Activated T-helper 1 cell treated with anti-CD3 and anti-CD28 coated beads, Interleukin-2, amount 50 U/mL, for 16 hours (primary cell): Measurements from ENCODE around the gene SPNS1.
"Not testable (repeated sequence)": the region's sequence is repeated elsewhere in the genome, so short reads cannot be mapped to it uniquely, and the experiment has no call there.

Experiments
- DNase-seq, 2 donors: peaks; one replicate each; pipeline ENCODE4 v3.0.0-alpha.2; 2020; ENCODE audit warnings: low read depth in 1 of 2, low spot score in 1 of 2

Gene SPNS1

DNA sequence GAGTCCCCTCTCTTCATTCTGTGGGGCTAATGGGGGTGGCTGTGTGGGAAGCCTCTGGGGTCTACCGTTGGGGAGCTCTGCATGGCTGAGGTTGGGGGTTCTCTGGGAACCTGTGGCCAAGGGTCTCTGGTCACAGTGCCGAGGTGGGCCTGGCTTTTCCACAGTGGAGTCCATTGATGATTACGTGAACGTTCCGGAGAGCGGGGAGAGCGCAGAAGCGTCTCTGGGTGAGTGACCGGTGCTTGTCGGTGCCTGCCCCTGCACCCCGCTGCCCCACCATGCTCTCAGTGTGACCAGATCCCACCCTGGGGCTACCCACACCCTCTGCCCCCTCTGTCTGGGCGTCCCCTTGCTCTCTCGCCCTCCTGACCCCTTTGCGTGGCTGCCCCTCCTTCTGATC is 14.8 kb downstream of the SPNS1 start:
- no peak for DNase-seq

DNA sequence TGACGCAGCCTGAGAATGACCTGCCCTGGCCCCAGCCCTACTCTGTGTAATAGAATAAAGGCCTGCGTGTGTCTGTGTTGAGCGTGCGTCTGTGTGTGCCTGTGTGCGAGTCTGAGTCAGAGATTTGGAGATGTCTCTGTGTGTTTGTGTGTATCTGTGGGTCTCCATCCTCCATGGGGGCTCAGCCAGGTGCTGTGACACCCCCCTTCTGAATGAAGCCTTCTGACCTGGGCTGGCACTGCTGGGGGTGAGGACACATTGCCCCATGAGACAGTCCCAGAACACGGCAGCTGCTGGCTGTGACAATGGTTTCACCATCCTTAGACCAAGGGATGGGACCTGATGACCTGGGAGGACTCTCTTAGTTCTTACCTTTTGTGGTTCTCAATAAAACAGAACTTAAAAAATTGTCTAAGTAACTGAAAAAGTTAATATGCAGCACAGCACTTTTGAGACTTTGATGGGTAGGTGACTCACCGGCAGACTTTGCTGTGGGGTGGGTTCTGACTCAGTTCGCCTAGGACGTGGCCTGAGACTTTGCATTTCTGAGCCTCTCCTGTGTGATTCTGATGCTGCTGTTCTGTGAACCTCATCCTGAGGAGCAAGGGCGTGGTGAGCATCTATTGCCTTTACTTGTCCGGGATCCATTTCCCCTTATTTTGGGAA is 15.9 kb downstream of the SPNS1 start:
- peak in 1 of 2 donors; percentile 53 for DNase-seq

DNA sequence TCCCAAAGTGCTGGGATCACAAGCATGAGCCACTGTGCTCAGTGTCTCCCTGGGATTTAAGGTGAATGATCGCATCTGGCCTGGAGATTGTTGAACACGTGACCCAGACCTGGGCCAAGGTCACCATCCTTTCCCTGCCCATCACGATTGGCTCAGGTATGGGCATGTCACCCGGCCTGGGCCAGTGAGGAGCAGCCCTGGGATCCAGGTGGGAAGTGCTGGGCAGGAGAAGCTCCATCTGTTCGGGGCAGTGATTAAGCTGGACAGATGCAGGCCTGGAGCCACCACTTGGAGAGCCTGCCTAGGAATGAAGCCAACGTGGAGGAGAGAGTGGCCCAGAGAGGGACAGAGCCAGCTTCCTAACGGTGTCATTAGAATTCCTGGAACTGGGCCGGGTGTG is 17.1 kb downstream of the SPNS1 start:
- DNase-seq = no peak

DNA sequence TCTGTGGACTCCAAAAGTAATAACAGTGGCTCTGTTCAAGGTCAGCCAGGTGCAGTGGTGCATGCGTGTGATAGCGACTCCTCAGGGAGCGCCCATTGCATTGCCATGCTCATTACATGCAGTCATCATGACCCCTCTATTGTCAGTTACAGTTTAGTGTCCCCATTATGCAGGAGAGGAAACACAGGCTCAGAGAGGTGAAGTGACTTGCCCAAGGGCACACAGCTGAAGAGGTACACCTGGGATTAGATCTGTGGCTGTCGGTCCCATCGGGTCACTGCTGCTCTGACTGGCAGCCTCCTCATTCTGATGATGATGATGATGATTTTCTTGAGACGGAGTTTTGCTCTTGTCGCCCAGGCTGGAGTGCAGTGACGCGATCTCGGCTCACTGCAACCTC is 17.9 kb downstream of the SPNS1 start:
- no peak for DNase-seq

DNA sequence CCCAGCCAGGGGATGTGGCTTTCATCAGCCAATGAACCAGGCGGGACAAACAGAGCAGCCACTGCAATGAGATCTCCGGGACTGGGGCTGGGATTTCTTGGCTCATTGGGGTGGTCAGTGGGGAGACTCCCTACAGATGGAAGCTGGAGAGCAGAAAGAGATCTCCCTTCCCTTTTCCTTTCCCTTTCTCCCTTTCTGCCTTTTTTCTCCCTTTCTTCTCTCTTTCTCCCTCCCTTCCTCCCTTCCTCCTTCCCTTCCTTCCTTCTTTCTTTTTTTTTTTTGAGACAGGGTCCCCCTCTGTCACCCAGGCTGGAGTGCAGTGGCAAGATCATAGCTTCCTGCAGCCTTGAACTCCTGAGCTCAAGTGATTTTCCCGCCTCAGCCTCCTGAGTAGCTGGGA is 24.3 kb downstream of the SPNS1 start:
- no peak for DNase-seq

DNA sequence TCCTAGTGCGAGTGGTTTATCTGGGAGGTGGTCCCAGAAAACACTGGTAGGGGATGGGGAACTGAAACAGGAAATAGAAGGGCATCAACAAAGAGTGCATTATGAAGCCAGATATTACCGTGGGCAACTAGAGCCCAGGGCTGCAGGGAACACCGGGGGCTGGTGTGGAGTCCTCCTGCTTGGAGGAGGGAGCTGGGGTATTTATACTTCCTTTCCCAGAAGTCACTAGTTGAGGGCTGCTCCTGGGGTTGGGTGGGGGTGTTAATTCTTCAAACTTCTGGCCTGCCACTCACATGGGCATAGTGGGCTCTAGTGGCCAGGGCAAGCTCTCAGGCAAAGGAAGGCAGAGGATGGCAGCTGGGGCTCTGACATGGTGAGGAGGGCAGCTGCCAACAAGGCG is 25.0 kb downstream of the SPNS1 start:
- DNase-seq = no peak

DNA sequence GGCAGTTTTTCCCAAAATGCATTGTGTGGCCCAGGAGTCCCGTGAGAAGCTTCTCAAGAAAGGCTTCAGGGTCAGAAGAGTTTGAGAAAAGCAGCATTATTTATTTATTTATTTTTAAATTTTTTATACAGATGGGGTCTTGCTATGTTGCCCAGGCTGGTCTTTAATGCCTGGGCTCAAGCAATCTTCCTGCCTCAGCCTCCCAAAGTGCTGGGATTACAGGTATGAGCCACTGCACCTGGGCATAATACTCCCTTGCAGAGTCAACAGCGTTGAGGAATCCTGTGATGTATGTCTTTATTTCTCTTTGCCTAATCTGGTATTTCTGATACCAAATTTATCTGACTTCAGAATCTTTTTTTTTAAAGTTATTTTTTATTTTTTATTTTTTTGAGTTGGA is 25.4 kb downstream of the SPNS1 start:
- no peak for DNase-seq

DNA sequence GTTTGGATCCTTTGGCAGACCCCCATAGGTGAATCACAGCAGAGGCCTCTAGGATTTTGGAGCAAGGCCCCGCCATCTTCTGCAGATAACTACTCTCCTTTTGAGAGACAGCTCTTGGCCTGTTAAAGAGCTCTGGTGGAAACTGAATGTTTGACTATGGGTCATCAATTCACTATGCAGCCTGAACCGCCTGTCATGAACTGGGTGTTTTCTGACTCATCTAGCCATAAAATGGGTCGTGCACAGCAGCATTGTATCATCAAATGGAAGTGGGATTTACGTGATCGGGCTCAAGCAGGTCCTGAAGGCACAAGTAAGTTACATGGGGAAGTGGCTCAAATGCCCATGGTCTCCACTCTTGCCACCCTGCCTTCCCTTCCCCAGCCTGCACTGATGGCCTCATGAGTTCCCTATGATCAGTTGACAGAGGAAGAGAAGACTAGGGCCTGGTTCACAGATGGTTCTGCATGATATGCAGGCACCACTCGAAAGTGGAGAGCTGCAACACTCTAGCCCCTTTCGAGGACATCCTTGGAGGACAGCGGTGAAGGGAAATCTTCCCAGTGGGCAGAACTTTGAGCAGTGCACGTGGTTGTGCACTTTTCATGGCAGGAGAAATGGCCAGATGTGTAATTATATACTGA is 30.0 kb downstream of the SPNS1 start:
- DNase-seq = not testable (repeated sequence)

DNA sequence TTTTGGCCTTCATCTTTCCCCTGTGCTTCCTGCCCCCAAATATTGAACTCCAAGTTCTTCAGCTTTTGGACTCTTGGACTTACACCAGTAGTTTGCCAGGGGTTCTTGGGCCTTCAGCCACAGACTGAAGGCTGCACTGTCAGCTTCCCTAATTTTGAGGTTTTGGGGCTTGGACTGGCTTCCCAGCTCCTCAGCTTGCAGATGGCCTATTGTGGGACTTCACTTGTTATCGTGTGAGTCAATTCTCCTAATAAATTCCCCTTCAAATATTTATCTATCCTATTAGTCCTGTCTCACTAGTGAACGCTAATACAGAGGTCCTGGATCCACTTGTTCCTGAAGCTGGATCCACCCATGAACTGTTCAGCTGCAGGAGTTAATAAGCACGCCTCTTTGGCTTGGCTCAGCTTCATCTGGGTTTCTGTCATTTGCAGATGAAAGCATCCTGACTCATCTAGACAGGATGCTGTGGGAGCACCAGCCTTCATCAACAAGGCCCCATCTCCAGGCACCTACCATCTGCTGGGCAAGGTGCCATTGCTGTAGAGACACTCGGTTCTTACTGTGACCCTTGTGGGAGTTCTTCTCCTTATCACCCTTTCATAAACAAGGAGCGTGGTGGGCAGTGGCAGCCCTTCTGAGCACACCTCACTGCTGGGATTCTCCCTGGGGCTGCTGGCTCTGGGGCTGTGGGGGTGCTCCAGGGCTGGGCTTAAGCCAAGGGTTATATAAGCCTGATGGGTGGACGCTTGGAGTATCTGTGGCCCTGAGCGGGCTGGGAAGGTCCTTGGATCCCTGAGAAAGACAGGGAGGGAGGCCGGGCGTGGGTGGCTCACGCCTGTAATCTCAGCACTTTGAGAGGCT is 33.4 kb downstream of the SPNS1 start:
- peak; percentile 50 to 55 for DNase-seq

DNA sequence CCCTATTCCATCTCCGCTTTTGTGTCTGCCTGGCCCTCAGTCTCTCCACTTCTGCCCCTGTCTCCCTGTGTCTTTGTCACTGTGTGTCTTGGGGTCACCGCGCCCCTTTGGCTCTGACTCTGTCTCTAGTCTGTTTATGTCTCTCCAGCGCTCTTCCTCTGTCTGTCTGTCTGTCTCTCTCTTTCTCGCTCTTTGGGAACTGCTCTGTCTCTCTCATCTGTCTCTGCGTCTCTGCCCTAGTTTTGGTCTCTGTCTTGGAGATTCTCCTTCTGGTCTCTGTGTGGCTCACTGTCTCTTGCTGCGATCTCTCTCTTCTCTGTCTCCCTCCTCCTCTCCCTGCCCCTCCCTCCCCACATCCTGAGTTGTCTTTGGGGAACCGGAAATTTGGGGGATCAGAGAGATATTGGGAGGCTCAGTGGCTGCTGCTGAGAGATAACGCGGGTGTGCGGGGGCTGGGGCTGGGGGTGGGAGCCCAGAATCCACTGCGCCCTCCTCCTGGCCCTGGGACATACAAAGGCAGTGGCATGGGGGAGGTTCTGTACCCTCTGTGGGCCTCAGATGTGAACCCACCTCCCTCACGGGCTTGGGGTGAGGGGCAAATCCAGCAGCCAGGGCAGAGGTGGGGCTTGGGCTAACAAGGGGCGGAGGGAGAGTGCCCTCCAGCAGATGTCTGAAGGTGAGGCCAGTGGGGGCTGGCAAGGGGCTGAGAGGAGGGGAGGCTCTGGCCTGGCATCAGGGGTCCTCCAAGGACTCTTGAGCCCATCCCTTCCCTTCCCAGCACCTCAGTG is 34.7 kb downstream of the SPNS1 start:
- no peak for DNase-seq

DNA sequence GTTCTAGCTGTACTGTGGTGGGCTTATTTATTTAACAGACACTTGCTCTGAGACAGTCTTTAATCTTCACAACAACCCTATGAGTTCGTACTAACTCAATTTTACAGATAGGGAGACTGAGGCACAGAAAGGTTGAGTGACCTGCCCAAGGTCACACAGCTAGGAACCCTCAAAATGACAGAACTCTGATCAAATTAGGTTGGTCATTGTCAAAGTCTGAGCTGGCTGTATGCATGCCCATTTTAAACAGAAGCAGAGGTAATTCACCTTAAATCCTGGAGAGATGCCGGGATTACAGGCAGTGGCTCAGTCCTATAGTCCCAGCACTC is 35.2 kb downstream of the SPNS1 start:
- no peak for DNase-seq

DNA sequence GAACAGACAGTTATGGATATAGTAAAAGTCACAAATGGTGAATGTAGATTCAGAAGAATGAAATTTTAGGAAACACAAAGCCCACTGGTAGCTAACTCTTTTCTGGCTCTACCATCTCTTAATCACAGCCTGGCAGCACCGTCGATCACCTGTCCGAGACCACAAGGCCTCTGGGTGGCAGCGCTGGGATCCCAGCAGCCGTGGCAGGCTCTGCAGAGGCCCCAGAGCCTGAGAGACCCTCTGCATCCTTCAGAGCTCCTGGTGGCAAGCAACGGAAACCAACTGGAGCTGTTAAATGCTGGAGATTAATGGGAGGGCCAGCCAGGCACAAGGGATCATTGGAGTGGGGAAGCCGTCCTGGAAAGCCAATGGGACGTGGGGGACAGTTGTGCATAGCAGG is 36.5 kb downstream of the SPNS1 start:
- DNase-seq = no peak

DNA sequence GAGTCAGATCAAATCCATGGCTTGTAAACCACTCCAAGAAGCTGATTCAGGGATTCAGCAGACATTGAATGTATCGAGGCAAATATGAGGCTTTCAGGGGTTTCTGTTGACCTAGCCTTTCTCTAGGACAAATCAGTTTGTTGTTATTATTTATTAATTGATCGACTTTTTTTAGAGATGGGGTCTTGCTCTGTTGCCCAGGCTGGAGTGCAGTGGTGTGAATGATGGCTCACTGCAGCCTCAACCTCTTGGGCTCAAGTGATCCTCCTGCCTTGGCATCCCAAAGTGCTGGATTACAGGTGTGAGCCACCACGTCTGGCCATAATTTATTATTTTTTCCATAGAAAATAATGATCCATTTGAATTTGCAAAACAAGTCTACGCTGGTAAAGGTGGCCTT is 37.3 kb downstream of the SPNS1 start:
- DNase-seq = no peak

DNA sequence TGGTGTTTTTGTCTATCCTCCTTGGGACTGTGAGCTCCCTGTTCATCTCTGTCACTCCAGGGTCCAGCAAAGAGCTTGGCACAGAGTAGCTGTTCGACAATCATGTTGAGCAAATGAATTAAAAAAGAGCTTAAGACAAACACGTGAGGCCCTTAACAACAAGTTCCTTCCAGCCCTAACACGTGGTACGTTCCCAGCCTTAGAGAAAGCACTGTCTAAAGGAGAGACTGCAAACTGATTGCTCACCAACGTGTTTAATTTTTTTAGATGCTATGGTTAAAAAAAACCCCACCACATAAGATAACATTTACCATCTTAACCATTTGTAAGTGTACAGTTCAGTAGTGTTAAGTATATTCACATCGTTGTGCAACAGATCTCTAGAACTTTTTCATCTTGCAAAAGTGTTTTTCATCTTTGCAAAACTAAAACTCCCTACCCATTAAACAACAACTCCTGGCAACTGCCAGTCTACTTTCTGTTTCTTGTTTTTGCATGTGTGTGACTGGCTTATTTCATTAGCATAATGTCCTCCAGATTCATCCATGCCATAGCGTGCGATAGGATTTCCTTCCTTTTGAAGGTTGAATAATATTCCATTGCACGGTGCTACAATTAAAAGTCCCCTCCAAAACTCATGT is 38.5 kb downstream of the SPNS1 start:
- DNase-seq = no peak

DNA sequence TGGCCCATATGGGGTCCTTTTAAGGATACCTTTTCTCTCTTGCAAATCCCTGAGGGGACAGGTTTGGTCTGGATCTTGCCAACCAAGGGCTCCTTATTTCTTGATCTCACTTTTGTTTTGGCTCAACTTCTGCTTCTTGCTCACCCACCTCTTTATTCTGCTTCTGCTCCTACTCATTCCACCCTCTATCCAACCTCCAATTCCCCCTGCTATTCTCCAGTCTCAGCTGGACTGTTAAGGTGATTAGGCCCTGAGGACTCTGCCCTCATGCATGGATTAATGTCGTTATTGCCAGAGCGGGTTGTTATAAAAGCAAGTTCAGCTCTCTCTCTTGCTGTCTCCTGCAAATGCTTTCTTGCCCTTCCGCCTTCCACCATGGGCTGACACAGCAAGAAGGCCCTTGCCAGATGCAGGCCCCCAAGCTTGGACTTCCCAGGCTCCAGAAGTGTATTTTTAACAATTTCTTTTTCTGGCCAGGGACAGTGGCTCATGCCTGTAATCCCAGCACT is 40.0 kb downstream of the SPNS1 start:
- no peak for DNase-seq

DNA sequence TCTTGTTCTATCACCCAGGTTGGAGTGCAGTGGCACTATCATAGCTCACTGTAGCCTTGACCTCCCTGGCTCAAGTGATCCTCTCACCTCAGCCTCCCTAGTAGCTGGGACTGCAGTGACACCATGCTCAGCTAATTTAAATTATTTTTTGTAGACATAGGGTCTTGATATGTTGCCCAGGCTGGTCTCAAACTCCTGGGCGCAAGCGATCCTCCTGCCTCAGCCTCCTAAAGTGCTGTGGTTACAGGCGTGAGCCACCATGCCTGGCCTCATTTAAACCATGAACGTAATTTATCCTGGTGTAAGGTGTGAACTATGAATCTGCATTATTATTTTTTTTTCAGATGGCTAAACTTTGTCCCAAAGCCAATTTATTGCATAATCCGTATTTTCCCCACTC is 47.6 kb downstream of the SPNS1 start:
- DNase-seq = no peak

DNA sequence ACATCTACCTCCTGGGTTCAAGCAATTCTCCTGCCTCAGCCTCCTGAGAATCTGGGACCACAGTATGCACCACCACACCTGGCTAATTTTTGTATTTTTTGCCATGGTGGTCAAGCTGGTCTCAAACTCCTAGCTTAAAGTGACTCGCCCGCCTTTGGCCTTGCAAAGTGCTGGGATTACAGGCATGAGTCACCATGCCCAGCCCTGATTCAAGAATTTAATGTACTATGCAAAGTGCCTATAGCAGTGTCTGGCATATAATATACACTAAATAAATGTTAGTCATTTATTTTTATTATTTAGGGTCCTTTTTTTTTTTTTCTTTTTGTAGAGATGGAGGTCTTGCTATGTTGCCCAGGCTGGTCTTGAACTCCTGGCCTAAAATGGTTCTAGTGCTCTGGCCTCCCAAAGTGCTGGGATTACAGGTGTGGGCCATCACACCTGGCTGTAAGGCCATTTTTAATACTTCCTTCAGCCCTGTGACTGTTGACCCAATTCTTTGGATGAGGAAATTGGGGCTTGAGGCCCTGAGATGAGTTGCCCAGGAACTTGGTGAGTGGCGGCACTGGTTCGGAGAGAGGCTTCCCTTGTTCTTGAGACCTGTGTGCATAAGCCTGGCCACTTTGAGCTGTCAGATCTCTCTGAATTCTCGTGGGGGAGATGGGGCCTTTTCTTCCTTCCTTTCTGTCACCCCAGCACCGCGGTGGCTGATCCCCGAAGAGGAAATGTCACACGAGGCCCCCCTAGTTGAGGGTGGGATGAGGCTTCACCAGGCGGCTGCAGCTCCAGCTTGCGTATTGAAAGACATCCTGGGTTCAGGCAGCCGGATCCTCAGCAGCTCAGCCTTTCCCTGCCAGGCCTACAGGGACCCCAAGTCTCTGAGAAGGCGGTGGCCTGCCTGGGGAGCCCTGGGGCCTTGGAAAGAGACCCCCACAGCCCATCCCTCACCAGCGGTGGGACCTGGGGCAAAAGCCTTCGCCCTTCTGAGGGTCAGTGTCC is 49.0 kb downstream of the SPNS1 start:
- DNase-seq = no peak

DNA sequence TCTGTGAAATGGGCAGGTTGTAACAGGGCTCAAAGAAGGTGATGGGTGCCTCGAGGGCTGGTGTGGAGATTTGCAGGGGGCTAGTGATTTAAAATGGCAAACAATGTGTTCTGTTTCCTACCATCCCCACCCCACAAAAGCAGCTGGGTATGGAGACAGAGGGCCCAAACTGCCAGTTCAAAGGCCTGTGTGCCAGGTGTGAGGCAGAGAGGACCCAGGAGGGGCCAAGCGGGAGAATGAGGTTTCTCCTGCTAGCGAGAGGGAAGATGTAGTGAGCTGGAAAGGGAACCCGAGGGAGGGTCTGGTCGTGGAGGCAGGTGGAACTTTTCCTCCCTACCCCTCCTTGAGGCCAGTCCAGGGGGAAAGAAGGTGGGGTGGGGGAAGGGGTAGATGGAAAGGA is 49.7 kb downstream of the SPNS1 start:
- no peak for DNase-seq

DNA sequence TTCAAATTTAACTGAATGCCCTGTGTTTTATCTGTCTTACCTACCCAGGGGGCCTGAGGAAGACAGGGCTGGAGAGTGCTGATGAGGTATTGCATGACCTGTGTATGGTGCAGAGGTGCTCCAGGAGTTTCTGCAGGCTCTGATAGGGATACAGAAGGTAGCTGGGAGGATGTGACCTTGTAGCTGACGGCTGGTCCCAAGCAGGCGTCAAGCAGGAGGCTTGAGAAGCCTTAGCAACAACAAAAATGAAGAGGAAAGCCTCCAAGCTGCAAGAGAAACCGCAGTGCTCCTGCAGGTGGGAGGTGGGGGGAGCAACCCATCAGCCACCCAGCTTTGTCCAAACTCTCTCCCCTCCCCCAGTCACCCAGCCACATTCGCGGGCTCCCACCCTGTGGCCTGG is 50.6 kb downstream of the SPNS1 start:
- DNase-seq = no peak

DNA sequence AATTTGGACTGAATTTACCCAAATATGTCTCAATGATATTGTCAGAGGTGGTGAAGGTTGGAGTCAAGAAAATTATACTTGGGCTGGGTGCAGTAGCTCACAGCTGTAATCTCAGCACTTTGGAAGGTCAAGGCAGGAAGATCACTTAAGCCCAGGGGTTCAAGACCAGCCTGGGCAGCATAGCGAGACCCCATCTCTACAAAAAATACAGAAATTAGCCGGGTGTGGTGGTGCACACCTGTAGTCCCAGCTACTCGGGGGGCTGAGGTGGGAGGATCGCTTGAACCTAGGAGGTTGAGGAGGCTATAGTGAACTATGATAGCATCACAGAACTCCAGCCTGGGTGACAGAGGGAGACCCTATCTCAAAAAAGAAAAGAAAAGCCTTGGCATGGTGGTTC is 51.2 kb downstream of the SPNS1 start:
- no peak for DNase-seq
